ENCODE results near the gene TMEM106C.

Gene TMEM106C

GRCh38 chr12:47999816-48000215 lies 36.4 kb downstream of the TMEM106C start:
- DNase-seq: no peak

- DNase-seq: no peak
These were observed 37.6 kb downstream of the TMEM106C start for GRCh38 chr12:48000878-48001504.

- DNase-seq: no peak
These were observed 38.4 kb downstream of the TMEM106C start for GRCh38 chr12:48001505-48002413.

- no peak for DNase-seq
These were observed 39.0 kb downstream of the TMEM106C start for GRCh38 chr12:48002414-48002730.

DNA sequence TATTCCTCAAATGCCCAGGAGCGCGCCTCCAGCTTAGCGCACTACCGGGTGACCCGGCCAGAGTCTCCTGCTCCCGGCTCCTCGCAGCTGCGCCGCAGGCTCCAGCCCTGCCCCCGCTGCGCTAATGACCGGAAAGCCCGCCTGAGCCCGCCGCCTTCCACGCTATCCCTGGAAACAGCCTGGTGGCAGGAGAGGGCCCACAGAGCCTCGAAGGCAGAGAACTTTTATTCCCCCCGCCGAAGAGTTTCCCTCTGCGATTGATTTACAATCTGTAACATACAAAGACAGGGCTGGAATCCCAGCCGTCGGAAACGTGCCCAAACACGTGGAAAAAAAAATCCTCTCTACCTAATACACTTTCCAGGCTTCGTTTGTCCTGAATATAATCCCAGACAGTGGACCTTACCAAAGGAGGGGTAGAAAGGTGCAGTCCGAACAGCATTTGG lies 39.4 kb downstream of the TMEM106C start:
- no peak for DNase-seq

- no peak for DNase-seq
These were observed 40.0 kb downstream of the TMEM106C start for GRCh38 chr12:48003226-48004052.

DNA sequence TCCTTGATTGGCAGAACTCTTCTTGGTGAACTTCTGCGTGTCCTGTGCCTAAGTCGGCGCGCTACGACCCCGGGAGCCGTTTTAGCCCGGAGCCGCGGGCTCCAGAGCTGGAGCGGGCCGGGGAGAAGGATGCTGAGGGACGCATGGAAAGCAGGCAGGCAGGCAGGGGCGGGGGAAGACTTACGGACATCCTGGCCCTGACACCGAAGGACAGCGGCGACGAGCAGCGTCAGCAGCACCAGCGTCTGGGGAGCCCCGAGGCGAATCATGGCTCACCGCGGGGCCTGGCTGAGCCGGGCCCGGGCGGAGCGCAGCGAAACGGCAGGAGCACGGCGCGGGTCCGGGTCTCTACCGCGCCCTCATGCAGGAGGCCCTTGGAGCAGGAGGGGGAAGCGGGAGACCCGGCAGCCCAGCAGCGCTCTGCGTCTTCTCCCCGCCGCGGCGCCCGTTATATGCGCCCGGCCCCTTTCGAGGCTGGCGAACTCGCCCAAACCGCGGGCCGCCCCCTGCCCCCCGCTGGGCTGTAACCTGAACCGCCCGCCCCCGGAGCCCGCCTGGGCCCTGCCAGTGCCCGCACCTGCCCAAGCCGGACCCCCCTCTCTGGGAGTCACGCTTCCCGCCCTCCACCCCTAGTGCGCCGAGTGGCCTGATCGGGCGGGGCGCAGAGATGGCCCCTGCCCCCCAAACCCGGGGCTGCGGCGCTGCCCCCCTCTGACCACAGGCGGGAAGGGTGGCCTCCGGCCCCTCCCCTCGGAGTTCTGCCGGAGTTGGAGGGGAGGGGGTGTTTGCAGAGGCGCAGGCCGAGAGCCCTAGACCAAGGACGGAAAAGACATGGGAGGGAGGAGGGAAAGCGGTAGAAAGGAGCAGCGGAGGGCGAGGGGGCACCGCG lies 40.9 kb downstream of the TMEM106C start, which contains the start of gene COL2A1:
Gene COL2A1 (minus strand): TSS at position 424 of the 889 bp plus-strand sequence. CDS start 155 bp downstream, at position 269.
- no peak for DNase-seq

DNA sequence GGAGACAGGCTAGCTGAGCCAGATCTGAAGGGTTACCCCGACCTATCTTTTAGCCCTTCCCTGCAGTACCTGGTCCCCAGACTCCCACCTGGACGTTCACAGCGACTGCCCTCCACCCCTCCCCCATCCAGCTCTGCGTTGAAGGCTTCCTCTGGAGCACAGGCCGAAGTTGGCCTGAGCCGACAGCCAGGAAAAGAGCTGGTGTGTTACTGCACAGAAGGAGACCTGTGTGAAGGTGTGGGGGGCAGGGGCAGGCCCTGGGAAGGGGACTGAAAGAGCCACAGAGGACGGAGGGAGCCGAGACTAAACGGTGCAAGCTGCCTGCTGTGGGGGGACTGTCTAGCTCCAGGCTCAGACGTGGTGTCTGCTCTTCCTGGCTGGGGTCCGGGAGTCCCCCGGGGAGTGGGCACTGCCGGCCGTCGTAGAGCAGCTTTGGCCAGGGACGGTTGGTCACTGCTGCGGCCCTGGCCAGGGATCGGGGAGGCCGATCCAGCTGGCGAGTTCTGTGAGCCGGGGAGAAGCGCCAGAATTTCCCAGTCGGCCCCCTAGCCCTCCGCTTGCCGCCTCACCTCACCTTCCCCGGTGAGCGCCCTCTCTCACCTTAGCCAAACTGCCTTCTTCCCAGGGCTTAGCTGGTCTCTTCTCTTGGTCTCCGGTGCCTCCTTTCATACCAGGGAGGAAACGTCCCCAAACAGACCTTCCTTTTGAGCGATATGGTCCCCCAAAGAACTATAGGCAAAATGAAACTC lies 41.8 kb downstream of the TMEM106C start:
- no peak for DNase-seq

- DNase-seq: no peak
These were observed 42.3 kb downstream of the TMEM106C start for GRCh38 chr12:48005750-48006021.

- no peak for DNase-seq
These were observed 43.8 kb downstream of the TMEM106C start for GRCh38 chr12:48007206-48007605.

- DNase-seq: no peak
These were observed 45.0 kb downstream of the TMEM106C start for GRCh38 chr12:48008349-48008748.

DNA sequence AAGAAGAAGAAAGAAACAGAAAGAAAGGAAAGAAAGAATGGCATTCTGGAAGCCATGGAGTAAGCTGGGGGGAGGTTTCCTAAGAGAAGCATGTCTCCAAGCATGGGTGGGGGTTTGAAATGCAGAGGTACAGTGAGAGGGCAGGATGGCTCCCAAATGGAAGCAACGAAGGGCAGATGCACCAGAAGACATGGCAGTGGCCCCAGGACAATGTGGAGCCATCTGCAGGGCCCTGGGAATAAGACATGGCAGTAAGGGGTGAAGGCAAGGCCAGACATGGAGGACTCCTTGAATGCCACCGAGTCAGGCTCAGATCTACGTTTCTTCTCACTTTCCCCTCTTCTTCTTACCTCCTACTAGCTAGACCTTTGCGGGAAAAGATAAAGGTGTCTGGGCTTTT lies 45.6 kb downstream of the TMEM106C start:
- no peak for DNase-seq

GRCh38 chr12:48009471-48009870 lies 46.1 kb downstream of the TMEM106C start:
- DNase-seq: no peak

DNA sequence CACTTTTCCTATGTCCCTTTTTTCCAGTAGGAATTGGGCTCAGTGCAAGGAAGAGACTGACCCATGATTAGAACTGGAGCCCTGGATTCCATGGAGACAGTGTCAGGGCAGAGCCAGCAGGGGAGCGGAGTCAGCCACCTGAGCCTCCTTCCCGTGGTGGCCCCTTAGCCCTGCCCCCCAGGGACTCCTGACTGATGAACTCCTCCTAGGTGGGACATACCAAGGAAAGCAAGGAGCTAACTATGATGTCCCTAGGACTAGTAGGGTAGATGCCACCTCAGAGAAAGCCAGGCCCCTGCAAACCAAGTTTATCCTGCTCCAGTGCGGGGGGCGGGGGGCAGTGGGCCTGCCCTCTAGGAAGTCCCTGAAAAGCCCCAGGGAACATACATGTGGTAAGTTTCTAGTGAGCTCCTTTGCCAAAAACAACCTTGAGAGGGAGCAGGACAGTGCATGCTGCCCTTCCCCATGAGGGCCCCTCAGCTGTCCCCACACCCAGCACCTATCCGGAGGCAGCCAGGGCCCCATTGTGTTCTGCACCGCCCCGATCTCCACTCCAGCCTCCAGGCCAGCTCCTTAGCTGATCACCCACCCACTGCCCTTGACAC lies 47.1 kb downstream of the TMEM106C start:
- no peak for DNase-seq

DNA sequence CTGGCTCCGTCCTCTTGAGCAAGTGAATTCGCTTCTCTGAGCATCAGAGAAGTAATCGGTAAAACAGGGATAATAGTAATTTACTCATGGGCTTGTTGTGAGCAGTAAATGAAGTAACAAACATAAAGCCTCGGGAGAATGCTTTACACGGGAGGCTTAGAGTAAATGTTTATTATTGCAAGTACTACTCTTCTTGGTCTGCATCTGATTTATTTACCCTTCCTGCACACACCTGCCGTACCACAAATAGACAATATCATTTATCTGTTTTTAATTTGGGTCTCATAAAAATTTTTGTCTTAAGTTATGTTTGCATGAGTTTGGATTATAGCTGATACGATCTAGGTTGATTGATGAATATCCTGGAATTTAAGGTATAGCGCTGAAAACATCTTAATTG lies 48.7 kb downstream of the TMEM106C start:
- DNase-seq: no peak

DNA sequence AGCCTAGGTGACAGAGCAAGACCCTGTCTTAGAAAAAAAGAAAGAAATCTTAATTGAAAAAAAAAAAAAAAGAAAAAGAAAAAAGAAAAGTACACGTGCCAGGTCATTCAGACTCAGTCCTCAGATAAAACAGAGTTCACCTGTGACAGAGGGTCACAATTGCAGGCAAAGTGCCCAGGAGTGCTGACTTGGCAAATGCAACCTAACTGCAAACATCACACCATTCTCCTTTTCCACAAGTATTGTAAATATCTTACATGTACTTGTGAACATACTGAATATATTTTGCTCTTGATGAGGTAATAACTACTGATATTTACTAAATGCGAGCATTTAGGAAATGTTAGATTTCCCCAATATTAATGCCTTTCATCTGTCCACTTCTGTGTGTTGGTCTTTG lies 49.9 kb downstream of the TMEM106C start:
- DNase-seq: no peak

- DNase-seq: no peak
These were observed 51.7 kb downstream of the TMEM106C start for GRCh38 chr12:48015129-48015528.

- DNase-seq: no peak
These were observed 52.6 kb downstream of the TMEM106C start for GRCh38 chr12:48015954-48016353.

DNA sequence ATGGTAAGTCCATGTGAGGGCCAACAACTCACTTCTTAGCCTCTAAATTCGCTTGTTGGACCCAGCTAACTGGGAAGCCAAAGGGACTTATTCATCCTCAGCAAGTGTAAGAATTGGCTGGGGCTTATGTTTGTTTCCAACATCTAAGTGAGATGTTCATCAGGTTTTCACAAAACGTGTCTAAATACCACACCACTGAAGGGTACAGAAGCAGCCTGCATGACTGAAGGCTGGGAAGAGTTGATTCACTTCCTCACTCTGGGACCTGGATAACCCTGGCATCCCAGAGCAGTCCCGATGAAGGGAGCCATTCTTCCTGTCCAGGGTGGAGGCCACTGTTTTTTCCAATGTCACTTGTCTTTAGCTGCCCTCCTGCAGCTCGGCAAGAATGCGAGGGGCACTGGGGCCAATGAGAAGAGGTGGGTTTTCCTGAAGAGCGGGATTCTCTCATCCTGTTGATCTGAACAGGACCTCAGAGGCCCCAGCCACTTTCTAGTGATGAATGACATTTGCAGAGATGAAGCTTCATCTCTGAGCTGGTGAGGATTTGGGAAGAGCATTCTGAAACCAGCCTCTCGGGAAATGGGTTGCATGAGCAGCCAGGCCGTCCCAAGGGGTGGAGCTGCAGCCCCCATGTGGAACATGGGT lies 53.1 kb downstream of the TMEM106C start:
- no peak for DNase-seq

GRCh38 chr12:48017496-48017895 lies 54.1 kb downstream of the TMEM106C start:
- no peak for DNase-seq

Measured in CD4-positive, alpha-beta T cell treated with Interferon alpha-2 for 1 hour (primary cell).